Activated T-helper 1 cell treated with anti-CD3 and anti-CD28 coated beads, Interleukin-12 subunit alpha, Interleukin-12 subunit beta, Interleukin-2, Interleukin-4 antibody, amounts not matched to agents 30 ng/mL and 10 ng/mL and 1 ng/mL, durations not matched to agents 14 hours and 24 hours and 36 hours (primary cell): ENCODE data around the gene CRACR2B. TPM values are rescaled to one million over a fixed set of nuclear protein-coding genes. Genes with fewer than 3 reads are reported as not detected.

Experiments used
- DNase-seq: peaks from one replicate; pipeline ENCODE4 v3.0.0; 2021; ENCODE audit warnings: low spot score
- H3K27ac Mint-ChIP-seq: one replicate; pipeline ENCODE4 v1.8.0; 2021; ENCODE audit warnings: mild to moderate bottlenecking, mixed read lengths
- H3K27me3 Mint-ChIP-seq: one replicate; pipeline ENCODE4 v1.8.0; 2022; ENCODE audit warnings: mild to moderate bottlenecking, moderate library complexity, mixed read lengths; ENCODE audit not compliant: insufficient read depth
- H3K36me3 Mint-ChIP-seq: one replicate; pipeline ENCODE4 v1.8.0; 2021; ENCODE audit warnings: low read depth, mixed read lengths
- H3K4me1 Mint-ChIP-seq: one replicate; pipeline ENCODE4 v1.8.0; 2021; ENCODE audit warnings: low read depth, mixed read lengths
- H3K4me3 Mint-ChIP-seq: one replicate; pipeline ENCODE4 v1.8.0; 2021; ENCODE audit warnings: mild to moderate bottlenecking, moderate library complexity, mixed read lengths
- H3K9me3 Mint-ChIP-seq: one replicate; pipeline ENCODE4 v1.8.0; 2021; ENCODE audit warnings: mixed read lengths
- intact Hi-C: fragments of 100-400 bp; cut with micrococcal nuclease; formaldehyde crosslinking; loops from one replicate; pipeline ENCODE4 v1.15.1; 2024
- total RNA-seq: library from RNA; stranded (reverse); gene quantifications from 2 replicates; pipeline ENCODE4 v1.2.3, GENCODE V29; 2022

The CRACR2B gene
- total RNA-seq, 1 donor from 2014 or later = 1.3 TPM

- H3K4me1 Mint-ChIP-seq = peaks cover 16% of the 10 kb centered on the region
- no peak for DNase-seq
- H3K27me3 Mint-ChIP-seq = peaks cover 2% of the 10 kb centered on the region
- H3K4me3 Mint-ChIP-seq = peak overlapping the region; percentile 33
- no peaks in the 10 kb centered on the region for H3K9me3 Mint-ChIP-seq
- peaks cover 6% of the 10 kb centered on the region for H3K36me3 Mint-ChIP-seq
- no peak overlapping the region for H3K27ac Mint-ChIP-seq
- intact Hi-C loops = loop anchor here (5.0 kb wide), 2 partner anchors 38 to 82 kb away; partner anchors contain the start of genes AP2A2, PIDD1 and RPLP2
These were observed 17.2 kb downstream of the CRACR2B start for GRCh38 chr11:844693-845644.

GRCh38 chr11:845872-846495, 18.3 kb downstream of the CRACR2B start:
- intact Hi-C loops = loop anchor here (5.0 kb wide), 1 partner anchor 81 kb away; the partner anchor contains the start of gene AP2A2
- DNase-seq = no peak
- Mint-ChIP-seq H3K9me3 (no peaks in the 10 kb centered on the region), H3K4me1 (peaks cover 9% of the 10 kb centered on the region), H3K27ac (no peak overlapping the region), H3K27me3 (peaks cover 2% of the 10 kb centered on the region), H3K36me3 (peaks cover 3% of the 10 kb centered on the region), H3K4me3 (no peak overlapping the region)

DNA sequence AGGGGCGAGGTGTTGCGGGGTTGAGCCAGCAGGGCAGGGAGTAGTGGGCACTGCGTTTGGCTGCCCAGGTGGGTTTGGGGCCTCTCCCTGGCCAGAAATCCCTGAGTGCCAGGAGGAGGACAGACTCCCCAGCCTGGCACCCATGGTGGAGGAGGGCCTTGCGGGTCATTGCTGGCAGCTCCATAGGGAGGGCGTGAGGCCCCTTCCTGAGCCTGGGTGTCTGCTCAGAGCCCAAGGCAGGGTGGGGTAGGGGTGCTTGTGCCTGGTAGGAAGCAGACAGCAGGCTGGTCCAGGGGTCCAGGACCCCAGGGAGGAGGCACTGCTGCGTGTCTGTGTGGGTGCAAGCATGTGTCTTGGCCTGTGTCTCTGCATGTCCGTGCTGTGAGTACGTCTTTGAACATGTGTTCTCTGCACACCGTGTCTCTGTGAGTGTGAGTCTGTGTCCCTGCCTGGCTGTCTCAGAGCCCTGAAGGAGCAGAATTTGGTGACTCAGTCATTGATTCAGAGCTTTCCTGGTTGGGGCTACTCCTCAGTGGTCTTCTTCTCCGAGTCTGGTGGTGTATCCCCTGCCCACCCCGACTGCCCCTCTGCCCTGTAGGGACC, 18.9 kb downstream of the CRACR2B start:
- H3K4me1 Mint-ChIP-seq = peaks cover 5% of the 10 kb centered on the region
- peaks cover 2% of the 10 kb centered on the region for H3K27me3 Mint-ChIP-seq
- intact Hi-C loops = loop anchor here (5.0 kb wide), 1 partner anchor 81 kb away; the partner anchor contains the start of gene AP2A2
- no peak for DNase-seq
- H3K9me3 Mint-ChIP-seq = no peaks in the 10 kb centered on the region
- H3K4me3 Mint-ChIP-seq = no peak overlapping the region
- H3K27ac Mint-ChIP-seq = peak overlapping the region; percentile 48
- H3K36me3 Mint-ChIP-seq = no peaks in the 10 kb centered on the region

DNA sequence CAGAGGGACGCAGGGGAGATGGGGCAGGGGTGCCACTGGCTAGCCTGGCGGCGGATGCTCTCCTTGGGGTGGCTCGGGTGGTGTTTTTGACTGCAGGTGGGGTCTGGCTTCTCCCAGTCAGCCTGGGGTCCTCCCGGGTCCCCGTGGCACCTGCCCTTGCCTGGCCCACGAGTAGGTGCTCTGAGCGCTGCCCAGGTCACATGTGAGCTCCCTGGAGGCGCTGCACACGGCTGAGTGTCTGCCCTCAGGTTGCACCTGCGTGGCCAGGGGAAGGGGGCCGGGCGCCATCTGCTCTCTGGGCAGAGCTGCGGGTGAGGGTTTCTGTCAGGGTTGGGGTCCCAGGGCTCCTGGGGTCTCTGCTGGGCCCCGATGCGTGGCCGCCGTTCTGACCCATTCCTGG, 20.2 kb downstream of the CRACR2B start:
- no peak overlapping the region for H3K27ac Mint-ChIP-seq
- DNase-seq = no peak
- H3K4me1 Mint-ChIP-seq = peaks cover 5% of the 10 kb centered on the region
- no peaks in the 10 kb centered on the region for H3K36me3 Mint-ChIP-seq
- H3K4me3 Mint-ChIP-seq = no peak overlapping the region
- peaks cover 4% of the 10 kb centered on the region for H3K27me3 Mint-ChIP-seq
- H3K9me3 Mint-ChIP-seq = no peaks in the 10 kb centered on the region
- intact Hi-C loops = loop anchor here (1.0 to 5.0 kb wide), 3 partner anchors 17 to 203 kb away; partner anchors contain the start of gene AP2A2

DNA sequence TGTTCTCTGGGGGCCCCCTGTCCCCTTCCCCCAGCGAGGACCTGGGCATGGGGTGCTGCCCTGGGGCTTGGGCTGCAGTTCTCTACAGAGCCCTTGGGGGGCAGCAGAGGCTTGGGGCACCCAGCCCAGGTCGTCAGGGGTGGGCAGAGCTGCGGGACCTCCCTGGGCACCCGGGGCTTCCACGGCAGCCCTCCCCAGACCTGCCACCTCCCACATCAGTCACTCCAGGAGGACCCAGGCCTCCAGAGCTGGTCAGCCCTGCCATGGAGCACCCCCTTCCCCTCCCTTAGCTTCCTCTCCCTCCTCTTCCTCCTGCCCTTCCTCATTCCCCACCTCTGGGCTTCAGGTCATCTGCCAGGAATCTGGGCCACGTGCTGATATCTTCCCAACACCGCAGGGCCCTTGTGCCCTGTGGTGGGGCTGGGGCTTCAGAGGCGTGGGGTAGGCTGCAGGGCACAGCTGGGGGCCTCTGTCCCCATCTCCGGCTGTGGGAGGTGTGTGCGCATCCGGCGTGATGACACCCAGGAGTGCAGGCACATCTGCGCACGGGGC, 20.7 kb downstream of the CRACR2B start:
- no peak overlapping the region for H3K27ac Mint-ChIP-seq
- H3K36me3 Mint-ChIP-seq = no peaks in the 10 kb centered on the region
- H3K4me1 Mint-ChIP-seq = peaks cover 4% of the 10 kb centered on the region
- H3K9me3 Mint-ChIP-seq = no peaks in the 10 kb centered on the region
- H3K4me3 Mint-ChIP-seq = peak overlapping the region; percentile 37
- DNase-seq = peak; percentile 60
- intact Hi-C loops = loop anchor here (1.0 to 5.0 kb wide), 3 partner anchors 18 to 203 kb away; partner anchors contain the start of gene AP2A2
- H3K27me3 Mint-ChIP-seq = peaks cover 4% of the 10 kb centered on the region

DNA sequence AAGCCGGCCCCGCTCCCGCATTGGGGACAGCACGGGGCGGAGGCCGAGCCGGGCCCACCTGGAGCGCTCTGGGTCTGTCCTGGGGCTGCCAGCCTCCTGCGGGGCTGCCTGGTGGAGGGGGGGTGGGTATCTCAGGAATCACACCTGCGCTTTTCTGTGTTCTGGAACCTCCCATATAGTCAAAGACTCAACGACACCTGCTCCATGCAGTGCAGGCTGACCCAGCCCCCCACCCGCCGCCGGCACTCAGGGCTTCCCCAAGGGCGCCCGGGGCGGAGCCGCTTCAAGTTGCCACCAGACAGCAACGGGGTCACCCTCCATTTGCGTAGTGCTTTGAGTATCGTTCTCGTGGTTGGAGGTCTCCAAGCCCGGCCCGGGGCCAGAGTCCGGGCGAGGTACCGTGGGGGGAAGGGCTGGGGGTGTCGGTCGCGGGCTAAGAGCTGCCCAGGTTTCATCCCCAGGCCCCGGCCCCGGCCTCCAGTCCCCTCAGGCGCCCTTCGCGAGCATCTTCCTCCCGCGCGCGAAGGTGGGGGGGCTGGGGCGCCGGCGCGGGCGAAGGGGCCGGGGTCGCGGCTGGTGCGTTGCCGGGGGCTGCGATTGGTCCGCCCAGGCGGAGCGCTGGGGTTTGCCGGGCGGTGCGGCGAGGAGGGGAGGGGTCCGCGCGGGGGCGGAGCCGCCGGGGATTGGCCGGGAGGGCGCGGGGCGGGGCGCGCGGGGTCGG, 21.5 kb downstream of the CRACR2B start:
- H3K36me3 Mint-ChIP-seq = no peaks in the 10 kb centered on the region
- peaks cover 4% of the 10 kb centered on the region for H3K27me3 Mint-ChIP-seq
- H3K27ac Mint-ChIP-seq = no peak overlapping the region
- H3K4me1 Mint-ChIP-seq = no peaks in the 10 kb centered on the region
- H3K4me3 Mint-ChIP-seq = peak overlapping the region; percentile 61
- DNase-seq = no peak
- intact Hi-C loops = loop anchor here (2.0 to 5.0 kb wide), 2 partner anchors 18 to 78 kb away; partner anchors contain the start of gene AP2A2
- H3K9me3 Mint-ChIP-seq = no peaks in the 10 kb centered on the region

DNA sequence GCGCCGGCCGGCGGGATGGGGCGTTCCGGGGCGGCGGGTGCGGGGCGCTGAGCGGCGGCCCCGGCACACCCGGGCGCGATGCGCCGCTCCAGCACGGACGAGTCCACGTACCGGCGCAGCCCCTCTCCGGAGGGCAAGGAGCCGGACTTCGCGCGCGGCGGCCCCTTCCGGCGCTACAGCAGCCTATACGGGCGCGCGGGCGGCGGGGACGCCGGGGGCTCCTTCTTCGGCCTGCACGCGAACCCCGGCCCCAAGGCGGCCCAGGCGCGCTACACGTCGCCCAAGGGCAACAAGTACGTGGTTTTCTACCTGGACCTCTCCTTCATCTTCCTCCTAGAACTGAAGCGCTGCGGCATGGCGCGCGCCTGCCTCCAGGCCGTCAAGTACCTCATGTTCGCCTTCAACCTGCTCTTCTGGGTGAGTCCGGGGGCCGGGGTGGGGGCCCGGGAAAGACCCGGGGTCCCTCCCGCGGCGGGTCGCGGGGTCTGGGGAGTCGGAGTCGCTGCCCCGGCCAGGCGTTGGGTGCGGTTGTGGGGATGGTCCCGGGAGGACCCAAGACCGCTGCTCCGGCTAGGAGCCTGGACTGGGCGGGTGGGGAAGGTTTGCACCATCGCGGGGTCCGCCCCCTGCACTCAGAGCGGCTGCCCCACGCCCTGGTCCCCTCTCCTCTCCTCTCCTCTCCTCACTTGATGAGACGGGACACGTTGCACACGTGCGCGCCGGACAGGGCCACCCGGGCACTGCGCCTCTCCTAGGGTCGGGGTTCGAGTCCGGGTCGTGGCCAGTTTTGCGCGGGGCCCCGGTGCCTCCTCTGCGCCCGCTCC, 22.4 kb downstream of the CRACR2B start:
- Mint-ChIP-seq H3K27me3 (peaks cover 4% of the 10 kb centered on the region), H3K27ac (no peak overlapping the region), H3K36me3 (no peaks in the 10 kb centered on the region), H3K4me1 (no peaks in the 10 kb centered on the region), H3K4me3 (no peak overlapping the region), H3K9me3 (no peaks in the 10 kb centered on the region)
- no peak for DNase-seq
- intact Hi-C loops = loop anchor here (2.0 to 5.0 kb wide), 2 partner anchors 19 to 77 kb away; partner anchors contain the start of gene AP2A2

- intact Hi-C loops = no loop called here
- Mint-ChIP-seq H3K4me3 (no peak overlapping the region), H3K27ac (no peak overlapping the region), H3K36me3 (no peaks in the 10 kb centered on the region), H3K9me3 (no peaks in the 10 kb centered on the region), H3K4me1 (no peaks in the 10 kb centered on the region), H3K27me3 (peaks cover 4% of the 10 kb centered on the region)
- DNase-seq = no peak
These were observed 23.4 kb downstream of the CRACR2B start for GRCh38 chr11:850775-851763.

GRCh38 chr11:852762-853161, 25.0 kb downstream of the CRACR2B start:
- Mint-ChIP-seq H3K36me3 (no peaks in the 10 kb centered on the region), H3K4me1 (no peaks in the 10 kb centered on the region), H3K27me3 (peaks cover 2% of the 10 kb centered on the region), H3K27ac (no peak overlapping the region), H3K9me3 (no peaks in the 10 kb centered on the region), H3K4me3 (no peak overlapping the region)
- intact Hi-C loops = no loop called here
- no peak for DNase-seq

DNA sequence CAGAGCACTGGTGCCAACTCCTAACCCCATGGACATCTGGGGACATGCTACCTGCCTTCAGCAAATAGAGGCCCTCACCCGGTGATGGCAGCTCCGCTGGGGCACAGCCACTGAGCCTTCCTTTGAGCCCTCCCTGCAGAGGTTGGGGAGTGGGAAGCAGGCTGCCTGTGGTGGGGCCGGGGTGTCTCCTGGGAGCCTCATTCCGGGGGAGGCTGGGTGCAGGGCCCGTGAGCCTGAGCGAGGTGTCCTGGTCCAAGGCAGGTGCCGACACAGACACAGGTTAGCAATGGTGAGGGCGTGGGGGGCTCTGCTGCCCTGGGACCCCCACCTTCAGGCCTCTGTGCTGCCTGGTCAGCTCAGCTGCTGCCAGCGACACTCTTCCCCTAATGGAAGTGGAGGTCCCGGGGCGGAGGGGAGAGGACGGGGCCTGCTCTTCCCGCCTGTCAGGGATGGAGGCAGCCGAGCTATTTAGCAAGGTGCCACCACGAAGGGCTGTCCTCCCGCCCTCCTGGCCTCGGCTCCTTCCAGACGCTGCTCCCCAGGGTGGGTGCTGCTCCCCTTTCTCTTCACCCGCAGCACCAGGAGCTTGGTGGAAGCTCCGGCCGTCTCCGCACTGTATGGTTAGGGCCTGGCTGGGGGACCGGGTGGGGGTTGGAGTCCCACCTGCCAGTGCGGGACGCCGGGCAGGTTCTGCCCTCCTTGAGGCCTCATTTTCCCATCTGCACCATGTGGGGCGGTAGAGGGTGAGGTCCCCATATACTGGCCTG, 26.1 kb downstream of the CRACR2B start:
- no peak overlapping the region for H3K4me3 Mint-ChIP-seq
- intact Hi-C loops = no loop called here
- H3K36me3 Mint-ChIP-seq = no peaks in the 10 kb centered on the region
- no peaks in the 10 kb centered on the region for H3K9me3 Mint-ChIP-seq
- DNase-seq = no peak
- peaks cover 2% of the 10 kb centered on the region for H3K27me3 Mint-ChIP-seq
- H3K4me1 Mint-ChIP-seq = no peaks in the 10 kb centered on the region
- H3K27ac Mint-ChIP-seq = no peak overlapping the region
